Karpas-422 (cell line): ENCODE measurements around the gene ZSCAN22. TPM values are rescaled to one million over a fixed set of nuclear protein-coding genes. Genes with fewer than 3 reads are reported as not detected.

ENCODE experiments used
- DNase-seq: peaks from one replicate; pipeline ENCODE4 v3.0.0-alpha.2; 2015
- H2AFZ ChIP-seq: fragments of 200-600 bp; sonication (generic); 2 replicates; pipeline ENCODE4 v1.6.1; 2014; ENCODE audit warnings: antibody characterized with exemption, low read length, mixed read lengths
- H3K27ac ChIP-seq: fragments of 200-600 bp; sonication (generic); 2 replicates; pipeline ENCODE4 v1.5.1; 2014; ENCODE audit warnings: mild to moderate bottlenecking, low read length, moderate library complexity
- H3K27me3 ChIP-seq: fragments of 200-600 bp; sonication (generic); 2 replicates; pipeline ENCODE4 v1.6.1; 2014; ENCODE audit warnings: low read length, mixed read lengths
- H3K36me3 ChIP-seq: fragments of 200-600 bp; sonication (generic); 2 replicates; pipeline ENCODE4 v1.6.1; 2014; ENCODE audit warnings: low read length, mixed read lengths; ENCODE audit not compliant: insufficient read depth
- H3K4me1 ChIP-seq: fragments of 200-600 bp; sonication (generic); 2 replicates; pipeline ENCODE4 v1.6.1; 2014; ENCODE audit warnings: mild to moderate bottlenecking, low read length, mixed read lengths
- H3K4me2 ChIP-seq: fragments of 200-600 bp; sonication (generic); 2 replicates; pipeline ENCODE4 v1.6.1; 2014; ENCODE audit warnings: low read length, low read depth, mild to moderate bottlenecking; ENCODE audit not compliant: poor library complexity, severe bottlenecking
- H3K4me3 ChIP-seq: fragments of 200-600 bp; sonication (generic); 2 replicates; pipeline ENCODE4 v1.5.1; 2014; ENCODE audit warnings: mild to moderate bottlenecking, antibody characterized with exemption, low read length, mixed read lengths
- H3K79me2 ChIP-seq: fragments of 200-600 bp; sonication (generic); 2 replicates; pipeline ENCODE4 v1.6.1; 2014; ENCODE audit warnings: mild to moderate bottlenecking, low read length, mixed read lengths
- H3K9ac ChIP-seq: fragments of 200-600 bp; sonication (generic); 2 replicates; pipeline ENCODE4 v1.6.0; 2014; ENCODE audit warnings: low read length
- H3K9me2 ChIP-seq: fragments of 200-600 bp; sonication (generic), shearing (Covaris generic); replicated peaks from 2 replicates; pipeline ENCODE4 v1.6.0; 2014; ENCODE audit warnings: mild to moderate bottlenecking, low read length, moderate library complexity; ENCODE audit not compliant: insufficient read depth
- H3K9me3 ChIP-seq: fragments of 300-700, 200-600 bp; sonication (generic); 2 replicates; pipeline ENCODE4 v1.6.1; 2014; ENCODE audit warnings: low read length, mixed read lengths
- H4K20me1 ChIP-seq: fragments of 200-600 bp; sonication (generic); 2 replicates; pipeline ENCODE4 v1.6.1; 2014; ENCODE audit warnings: mild to moderate bottlenecking, antibody characterized with exemption, low read length, low read depth; ENCODE audit not compliant: insufficient read depth
- total RNA-seq: library from RNA; depleted of rRNA; stranded (reverse); fragments of >200 nt; shearing (Covaris generic); gene quantifications from 2 replicates; pipeline ENCODE4 v1.2.3, GENCODE V29; 2014; ENCODE audit warnings: low replicate concordance; rRNA removed

ZSCAN22 gene
- 5.1 and 5.3 TPM in 2 replicates for total RNA-seq

GRCh38 chr19:58326914-58327726 is at the start of gene ZSCAN22:
TSS of gene ZSCAN22 (plus strand) at chr19:58326994. CDS start at chr19:58334803, 7,809 bp downstream.
- Histone ChIP-seq H3K4me2 (peak within 1 kb of the TSS; percentile 76), H3K4me3 (peak within 1 kb of the TSS; percentile 82), H3K4me1 (peaks cover 25% of the 10 kb centered on the region), H2AFZ (peak within 1 kb of the TSS; percentile 78; the same call in 1 of the 2 replicates), H3K36me3 (no peaks in the 10 kb centered on the region), H3K9me3 (no peaks in the 10 kb centered on the region), H3K27me3 (no peaks in the 10 kb centered on the region), H3K27ac (peak within 1 kb of the TSS; percentile 2; the same call in 1 of the 2 replicates), H4K20me1 (no peaks in the 10 kb centered on the region), H3K9me2 (no peaks in the 10 kb centered on the region), H3K79me2 (peaks cover 79% of the 10 kb centered on the region), H3K9ac (peak within 1 kb of the TSS; percentile 81)
- peak; percentile 99 for DNase-seq

- DNase-seq: no peak
- Histone ChIP-seq H2AFZ (no peak overlapping the region), H3K79me2 (peaks cover 66% of the 10 kb centered on the region), H3K4me2 (peak overlapping the region; percentile 79), H3K4me3 (peak overlapping the region; percentile 71), H3K36me3 (peaks cover 46% of the 10 kb centered on the region), H4K20me1 (no peaks in the 10 kb centered on the region), H3K27ac (no peak overlapping the region), H3K9me3 (peaks cover 16% of the 10 kb centered on the region), H3K9ac (no peak overlapping the region), H3K27me3 (no peaks in the 10 kb centered on the region), H3K4me1 (peaks cover 20% of the 10 kb centered on the region), H3K9me2 (no peaks in the 10 kb centered on the region)
Measured at GRCh38 chr19:58277197-58277596, 49.6 kb upstream of the ZSCAN22 start.

- peak overlapping the region; percentile 71 for H3K4me3 ChIP-seq
- peak overlapping the region; percentile 79 for H3K4me2 ChIP-seq
- no peaks in the 10 kb centered on the region for H3K27me3 ChIP-seq
- H3K9me2 ChIP-seq: no peaks in the 10 kb centered on the region
- peaks cover 74% of the 10 kb centered on the region for H3K79me2 ChIP-seq
- peak overlapping the region; percentile 64 for H3K27ac ChIP-seq
- no peaks in the 10 kb centered on the region for H4K20me1 ChIP-seq
- H3K9me3 ChIP-seq: peaks cover 16% of the 10 kb centered on the region
- H3K4me1 ChIP-seq: peaks cover 20% of the 10 kb centered on the region
- H2AFZ ChIP-seq: peak overlapping the region; percentile 58
- peak overlapping the region; percentile 80 for H3K9ac ChIP-seq
- DNase-seq: no peak
- H3K36me3 ChIP-seq: peaks cover 48% of the 10 kb centered on the region
Measured at GRCh38 chr19:58277748-58278540, 48.9 kb upstream of the ZSCAN22 start.

- H3K4me1 ChIP-seq: peaks cover 20% of the 10 kb centered on the region
- DNase-seq: peak; percentile 100
- H3K4me2 ChIP-seq: peak within 1 kb of the TSS; percentile 79
- peak within 1 kb of the TSS; percentile 58 for H2AFZ ChIP-seq
- peak within 1 kb of the TSS; percentile 80 for H3K9ac ChIP-seq
- H4K20me1 ChIP-seq: no peaks in the 10 kb centered on the region
- peaks cover 16% of the 10 kb centered on the region for H3K9me3 ChIP-seq
- H3K79me2 ChIP-seq: peaks cover 80% of the 10 kb centered on the region
- H3K9me2 ChIP-seq: no peaks in the 10 kb centered on the region
- H3K27ac ChIP-seq: peak within 1 kb of the TSS; percentile 64
- no peaks in the 10 kb centered on the region for H3K27me3 ChIP-seq
- H3K36me3 ChIP-seq: peaks cover 53% of the 10 kb centered on the region
- peak within 1 kb of the TSS; percentile 71 for H3K4me3 ChIP-seq
Measured at GRCh38 chr19:58278541-58279041, 48.2 kb upstream of the ZSCAN22 start, which contains the start of gene ZNF8. TSS of gene ZNF8 (plus strand) at chr19:58278955. CDS start at chr19:58279082, 127 bp downstream.

- Histone ChIP-seq H2AFZ (no peak overlapping the region; the same call in 1 of the 2 replicates), H3K27me3 (no peaks in the 10 kb centered on the region), H3K9ac (peak overlapping the region; percentile 79), H3K4me2 (peak overlapping the region; percentile 70), H3K4me3 (peak overlapping the region; percentile 71), H3K36me3 (peaks cover 57% of the 10 kb centered on the region), H3K4me1 (peaks cover 20% of the 10 kb centered on the region), H3K27ac (peak overlapping the region; percentile 9; the same call in 1 of the 2 replicates), H3K79me2 (peaks cover 85% of the 10 kb centered on the region), H4K20me1 (no peaks in the 10 kb centered on the region), H3K9me2 (no peaks in the 10 kb centered on the region), H3K9me3 (peaks cover 16% of the 10 kb centered on the region)
- DNase-seq: peak; percentile 82
Measured at GRCh38 chr19:58279042-58279924, 47.5 kb upstream of the ZSCAN22 start.

- peaks cover 16% of the 10 kb centered on the region for H3K9me3 ChIP-seq
- H3K4me3 ChIP-seq: peak overlapping the region; percentile 71
- peak overlapping the region; percentile 79 for H3K9ac ChIP-seq
- H3K4me2 ChIP-seq: peak overlapping the region; percentile 70
- H3K27ac ChIP-seq: no peak overlapping the region
- H3K27me3 ChIP-seq: no peaks in the 10 kb centered on the region
- peaks cover 85% of the 10 kb centered on the region for H3K79me2 ChIP-seq
- no peak overlapping the region for H2AFZ ChIP-seq
- no peak for DNase-seq
- H3K9me2 ChIP-seq: no peaks in the 10 kb centered on the region
- H3K4me1 ChIP-seq: peaks cover 20% of the 10 kb centered on the region
- H3K36me3 ChIP-seq: peaks cover 57% of the 10 kb centered on the region
- no peaks in the 10 kb centered on the region for H4K20me1 ChIP-seq
Measured at GRCh38 chr19:58279925-58280316, 46.9 kb upstream of the ZSCAN22 start.

GRCh38 chr19:58284199-58284598 is 42.6 kb upstream of the ZSCAN22 start:
- Histone ChIP-seq H3K9me2 (no peaks in the 10 kb centered on the region), H3K4me3 (no peak overlapping the region), H2AFZ (no peak overlapping the region), H3K27ac (no peak overlapping the region), H3K9ac (no peak overlapping the region), H3K36me3 (peaks cover 90% of the 10 kb centered on the region), H3K4me2 (no peak overlapping the region), H3K27me3 (no peaks in the 10 kb centered on the region), H4K20me1 (no peaks in the 10 kb centered on the region), H3K79me2 (peaks cover 85% of the 10 kb centered on the region), H3K9me3 (peaks cover 22% of the 10 kb centered on the region), H3K4me1 (peaks cover 11% of the 10 kb centered on the region)
- no peak for DNase-seq
